HG02763 (cell line): ENCODE measurements around the gene TFF3.

ENCODE experiments used
- ATAC-seq: cut with Tn5 transposase; IDR thresholded peaks from one replicate; pipeline ENCODE4 v1.9.1; 2021; ENCODE audit warnings: mild to moderate bottlenecking, moderate library complexity; ENCODE audit not compliant: unreplicated experiment

TFF3 gene

DNA sequence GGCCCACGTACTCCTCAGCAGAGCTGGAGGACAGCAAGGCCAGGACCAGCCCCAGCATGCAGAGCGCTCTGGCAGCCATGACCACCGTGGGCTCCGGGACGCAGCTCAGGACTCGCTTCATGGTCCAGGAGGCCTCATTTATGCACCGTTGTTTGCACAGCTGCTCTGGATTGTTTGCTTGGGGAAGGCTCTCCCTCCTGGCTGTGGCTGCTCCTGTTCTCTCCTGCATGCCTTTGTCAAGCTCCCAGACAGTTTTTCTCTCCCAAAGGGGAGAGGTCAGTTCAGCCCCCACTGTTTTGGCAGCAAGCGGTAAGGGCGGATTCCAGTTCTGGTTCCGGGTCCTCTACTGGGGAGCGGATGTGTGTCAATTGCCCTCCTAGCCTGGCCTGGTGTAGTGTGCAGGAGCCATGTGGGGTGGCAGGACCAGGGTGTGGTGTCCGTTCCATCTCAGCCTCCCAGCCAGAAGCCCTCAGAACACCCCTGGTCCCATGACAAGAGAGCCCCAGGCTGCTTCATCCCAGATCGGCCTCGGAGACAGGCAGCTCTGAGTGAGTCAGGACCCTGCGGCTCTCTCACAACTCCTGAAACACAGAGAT, at the start of gene TFF3:
TSS of gene TFF3 (minus strand) at position 114 of the 596 bp plus-strand sequence. CDS start at position 79, 35 bp downstream.
- ATAC-seq, result no peak

- ATAC-seq, result no peak
Observed at GRCh38 chr21:42364304-42364865, 49.2 kb upstream of the TFF3 start.

- no peak for ATAC-seq
Observed at GRCh38 chr21:42363312-42363711, 48.1 kb upstream of the TFF3 start.

GRCh38 chr21:42362700-42363099, 47.5 kb upstream of the TFF3 start:
- ATAC-seq, result no peak

- ATAC-seq, result no peak
Observed at GRCh38 chr21:42362198-42362597, 47.0 kb upstream of the TFF3 start.

GRCh38 chr21:42361286-42361685, 46.1 kb upstream of the TFF3 start:
- no peak for ATAC-seq

GRCh38 chr21:42360317-42360716, 45.1 kb upstream of the TFF3 start:
- ATAC-seq, result no peak

DNA sequence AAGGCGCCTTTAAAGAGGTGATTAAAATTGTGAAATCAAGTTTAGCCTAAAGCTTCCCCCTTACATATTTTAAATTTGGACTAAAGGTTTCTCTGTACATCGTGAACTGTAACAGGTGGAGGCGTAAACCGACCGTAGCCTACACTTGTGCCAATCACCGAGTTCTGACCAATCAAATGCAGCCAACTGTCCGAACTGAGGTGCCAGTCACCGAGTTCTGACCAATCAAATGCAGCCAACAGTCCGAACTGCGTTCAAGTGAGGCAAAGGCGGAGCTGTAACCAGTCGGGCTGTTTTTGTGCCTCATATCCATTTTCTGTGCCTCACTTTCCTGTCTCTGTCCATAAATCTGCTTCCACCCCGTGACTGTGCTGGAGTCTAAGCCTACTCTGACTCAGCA, 43.7 kb upstream of the TFF3 start:
- ATAC-seq, result no peak

DNA sequence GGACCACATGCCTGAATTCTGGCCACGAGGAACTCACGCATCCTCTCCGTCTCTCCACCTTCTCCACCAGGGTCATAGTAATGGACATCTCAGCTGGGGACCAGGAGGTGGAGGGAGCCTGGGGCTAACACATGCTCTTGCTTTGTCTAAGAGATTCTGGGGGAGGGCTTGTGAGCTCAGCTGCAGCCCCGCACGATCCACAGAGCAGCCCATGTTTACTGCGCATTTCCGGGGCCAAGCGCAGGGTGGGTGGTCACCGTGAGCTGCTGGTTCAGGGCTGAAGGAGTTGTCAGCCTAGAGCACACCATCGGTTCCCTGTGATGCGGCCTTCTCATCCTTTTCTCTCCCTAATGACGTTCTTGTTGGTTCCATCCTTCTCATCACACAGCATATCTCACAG, 43.1 kb upstream of the TFF3 start:
- ATAC-seq, result no peak

DNA sequence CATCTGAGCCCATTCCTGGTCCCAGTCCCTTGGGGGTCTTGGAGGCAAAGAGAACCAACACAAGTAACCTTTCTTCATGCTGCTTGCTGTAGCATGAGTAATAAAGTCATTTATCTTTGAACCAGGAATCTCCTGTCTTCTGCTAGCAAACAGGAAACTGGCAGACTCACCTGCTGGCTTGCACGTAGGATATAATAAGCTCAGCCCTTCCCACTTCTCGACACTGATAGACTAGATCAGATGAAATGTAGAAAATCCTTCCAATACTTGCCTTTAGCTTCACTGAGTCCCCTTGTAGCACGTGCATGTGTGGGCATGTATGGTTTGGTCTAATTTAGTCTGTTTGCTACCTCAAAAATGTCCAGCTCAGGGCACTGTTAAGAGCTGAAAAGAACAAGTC, 42.1 kb upstream of the TFF3 start:
- ATAC-seq, result no peak

GRCh38 chr21:42356650-42357049, 41.4 kb upstream of the TFF3 start:
- no peak for ATAC-seq

DNA sequence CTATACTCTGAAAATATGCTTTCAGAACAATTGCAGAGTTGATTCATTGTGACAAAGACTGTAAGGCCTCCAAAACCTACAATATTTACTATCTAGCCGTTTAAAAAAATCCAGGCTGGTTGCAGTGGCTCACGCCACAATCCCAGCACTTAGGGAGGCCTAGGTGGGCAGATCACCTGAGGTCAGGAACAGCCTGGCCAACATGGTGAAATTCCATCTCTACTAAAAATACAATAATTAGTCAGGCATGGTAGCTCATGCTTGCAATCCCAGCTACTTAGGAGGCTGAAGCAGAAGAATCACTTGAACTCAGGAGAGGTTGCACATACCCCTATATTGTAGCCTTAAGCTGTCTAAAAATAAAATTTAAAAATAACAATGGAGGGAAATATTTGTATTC, 40.8 kb upstream of the TFF3 start:
- ATAC-seq, result no peak

GRCh38 chr21:42353623-42354022, 38.4 kb upstream of the TFF3 start:
- ATAC-seq, result no peak

GRCh38 chr21:42352441-42353095, 37.4 kb upstream of the TFF3 start:
- ATAC-seq, result no peak

DNA sequence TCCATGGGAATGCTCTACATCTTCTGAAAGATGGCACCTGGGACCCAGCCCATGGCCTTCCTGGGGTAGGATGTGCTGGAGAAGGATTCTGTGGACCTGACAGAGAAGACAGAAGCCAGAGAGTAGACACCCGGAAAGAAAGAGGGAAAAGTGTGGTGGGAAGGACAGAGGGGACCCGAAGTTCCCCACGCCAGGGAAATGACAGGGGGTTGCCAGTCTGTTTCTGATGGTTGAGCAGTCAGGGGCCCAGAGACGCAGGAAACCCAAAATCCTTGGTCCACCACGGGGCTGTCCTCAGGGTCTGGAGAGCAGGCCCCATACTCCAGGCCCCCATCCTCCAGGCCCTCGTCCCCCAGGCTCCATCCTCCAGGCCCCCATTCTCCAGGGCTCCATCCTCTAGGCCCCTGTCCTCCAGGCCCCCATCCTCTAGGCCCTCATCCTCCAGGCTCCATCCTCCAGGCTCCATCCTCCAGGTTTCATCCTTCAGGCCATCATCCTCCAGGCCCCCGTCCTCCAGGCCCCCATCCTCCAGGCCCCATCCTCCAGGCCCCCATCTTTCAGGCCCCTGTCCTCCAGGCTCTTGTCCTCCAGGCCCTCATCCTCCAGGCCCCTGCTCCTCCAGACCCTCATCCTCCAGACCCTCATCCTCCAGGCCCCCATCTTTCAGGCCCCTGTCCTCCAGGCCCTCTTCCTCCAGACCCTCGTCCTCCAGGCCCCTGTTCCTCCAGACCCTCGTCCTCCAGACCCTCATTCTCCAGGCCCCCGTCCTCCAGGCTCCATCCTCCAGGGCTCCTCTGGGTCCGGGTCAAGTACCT, 36.6 kb upstream of the TFF3 start:
- ATAC-seq, result no peak

DNA sequence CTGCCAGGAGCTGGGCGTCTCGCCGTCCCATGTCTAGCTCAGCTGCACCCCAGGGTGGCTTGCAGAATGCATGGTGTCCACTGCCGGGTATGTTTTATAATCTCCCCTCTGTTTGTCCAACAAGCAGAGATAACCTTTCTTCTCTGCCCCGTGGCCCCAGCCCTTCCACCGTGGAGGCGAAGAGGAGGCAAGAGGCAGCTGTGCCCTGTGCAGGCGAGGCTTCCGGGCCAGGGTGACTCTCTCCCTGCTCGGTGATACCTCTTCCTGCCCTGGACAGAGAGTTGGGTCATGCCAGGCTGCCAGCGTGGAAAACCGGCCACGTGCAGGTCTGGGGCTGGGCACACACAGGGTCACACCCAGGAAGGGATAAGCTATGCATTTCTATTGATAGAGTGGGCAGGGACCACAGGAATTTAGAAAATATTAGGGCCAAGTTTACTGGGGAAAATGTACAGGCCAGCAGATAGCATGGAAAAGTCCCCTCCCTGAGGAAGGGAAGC, 35.8 kb upstream of the TFF3 start, which contains the start of gene TFF2:
TSS of gene TFF2 (minus strand) at position 68 of the 500 bp plus-strand sequence. CDS start at position 31, 37 bp downstream.
- no peak for ATAC-seq

DNA sequence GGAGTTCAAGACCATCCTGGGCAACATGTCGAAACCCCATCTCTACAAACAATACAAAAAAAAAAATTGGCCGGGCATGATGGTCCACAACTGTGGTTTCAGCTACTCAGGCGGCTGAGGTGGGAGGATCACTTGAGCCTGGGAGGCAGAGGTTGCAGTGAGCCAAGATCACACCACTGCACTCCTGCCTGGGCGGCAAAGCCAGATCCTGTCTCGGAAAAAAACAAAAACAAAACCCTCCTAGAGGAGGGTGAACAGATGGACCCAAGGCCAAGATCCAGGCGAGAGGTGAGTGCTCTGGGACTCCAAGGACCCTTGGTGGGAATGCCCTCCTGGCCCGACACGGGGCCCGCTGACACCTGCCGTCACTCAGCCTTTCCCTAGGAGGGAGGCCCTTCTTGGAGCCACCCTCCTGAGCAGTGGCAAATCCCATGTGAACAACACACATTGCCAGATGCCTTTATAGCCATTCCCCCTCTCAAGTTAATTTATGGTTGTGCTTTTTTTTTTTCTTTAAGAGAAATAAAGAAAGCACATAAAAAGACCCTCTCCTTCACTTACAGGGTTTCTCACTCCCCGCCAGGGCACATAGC, 35.2 kb upstream of the TFF3 start:
- ATAC-seq, result no peak

DNA sequence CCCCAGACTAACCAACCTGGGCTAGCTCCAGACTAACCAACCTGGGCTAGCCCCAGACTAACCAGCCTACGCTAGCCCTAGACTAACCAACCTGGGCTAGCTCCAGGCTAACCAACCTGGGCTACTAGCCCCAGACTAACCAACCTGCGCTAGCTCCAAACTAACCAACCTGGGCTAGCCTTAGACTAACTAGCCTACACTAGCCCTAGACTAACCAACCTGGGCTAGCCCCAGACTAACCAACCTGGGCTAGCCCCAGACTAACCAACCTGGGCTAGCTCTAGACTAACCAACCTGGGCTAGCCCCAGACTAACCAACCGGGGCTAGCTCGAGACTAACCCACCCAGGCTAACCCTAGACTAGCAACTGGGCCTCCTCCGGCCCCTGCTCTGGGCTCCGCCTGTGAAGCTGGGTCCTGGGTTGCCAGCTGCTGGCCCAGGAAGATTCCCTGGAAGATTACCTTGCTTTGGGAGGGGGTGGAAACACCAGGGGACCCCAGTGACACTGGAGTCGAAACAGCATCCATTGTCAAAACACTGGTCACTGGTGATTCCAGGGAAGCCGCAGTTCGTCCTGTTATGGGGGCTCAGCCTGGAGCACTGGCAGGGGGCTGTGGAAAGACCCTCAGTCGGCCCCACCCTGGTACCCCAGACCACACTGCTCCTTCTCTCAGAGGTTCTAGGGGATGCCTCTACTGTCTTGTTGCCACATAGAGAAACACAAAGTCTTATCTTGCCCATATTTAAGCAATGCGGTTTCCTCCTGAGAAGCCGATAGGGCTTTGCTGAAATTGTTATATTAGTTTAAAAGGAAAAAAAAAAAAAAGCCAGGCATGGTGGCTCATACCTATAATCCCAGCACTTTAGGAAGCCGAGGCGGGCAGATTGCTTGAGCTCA, 34.5 kb upstream of the TFF3 start:
- ATAC-seq, result no peak

DNA sequence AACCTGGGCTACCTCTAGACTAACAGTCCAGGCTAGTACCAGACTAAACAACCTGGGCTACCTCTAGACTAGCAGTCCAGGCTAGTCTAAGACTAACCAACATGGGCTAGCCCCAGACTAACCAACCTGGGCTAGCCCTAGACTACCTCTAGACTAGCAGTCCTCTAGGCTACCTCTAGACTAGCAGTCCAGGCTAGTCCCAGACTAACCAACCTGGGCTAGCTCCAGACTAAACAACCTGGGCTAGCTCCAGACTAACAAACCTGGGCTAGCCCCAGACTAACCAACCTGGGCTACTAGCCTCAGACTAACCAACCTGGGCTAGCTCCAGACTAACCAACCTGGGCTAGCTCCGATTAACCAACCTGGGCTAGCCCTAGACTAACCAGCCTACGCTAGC, 33.6 kb upstream of the TFF3 start:
- no peak for ATAC-seq
